Fibroblast of skin of scalp (primary cell): ENCODE data around the gene CDC34.

Source experiments
- DNase-seq: peaks from one replicate; pipeline ENCODE4 v3.0.0-alpha.2; 2013

CDC34 gene

DNA sequence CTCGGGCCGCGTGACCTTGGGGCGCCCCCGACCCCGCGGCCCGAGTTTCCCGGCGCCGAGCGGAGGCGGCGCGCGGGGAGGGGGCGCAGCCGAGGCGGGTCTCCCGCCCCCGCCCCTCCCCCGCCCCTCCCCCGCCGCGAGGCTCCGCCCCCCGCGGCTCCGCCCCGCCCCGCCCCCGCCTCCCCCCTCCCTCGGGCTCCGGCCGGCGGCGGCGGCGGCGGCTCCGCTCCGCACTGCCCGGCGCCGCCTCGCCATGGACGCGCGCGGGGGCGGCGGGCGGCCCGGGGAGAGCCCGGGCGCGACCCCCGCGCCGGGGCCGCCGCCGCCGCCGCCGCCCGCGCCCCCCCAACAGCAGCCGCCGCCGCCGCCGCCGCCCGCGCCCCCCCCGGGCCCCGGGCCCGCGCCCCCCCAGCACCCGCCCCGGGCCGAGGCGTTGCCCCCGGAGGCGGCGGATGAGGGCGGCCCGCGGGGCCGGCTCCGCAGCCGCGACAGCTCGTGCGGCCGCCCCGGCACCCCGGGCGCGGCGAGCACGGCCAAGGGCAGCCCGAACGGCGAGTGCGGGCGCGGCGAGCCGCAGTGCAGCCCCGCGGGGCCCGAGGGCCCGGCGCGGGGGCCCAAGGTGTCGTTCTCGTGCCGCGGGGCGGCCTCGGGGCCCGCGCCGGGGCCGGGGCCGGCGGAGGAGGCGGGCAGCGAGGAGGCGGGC is 58.3 kb downstream of the CDC34 start, which contains the start of gene HCN2:
Gene HCN2, plus strand, starts transcription at position 189 of the 703 bp plus-strand sequence. Its CDS starts 65 bp downstream, at position 254.
- DNase-seq: no peak

DNA sequence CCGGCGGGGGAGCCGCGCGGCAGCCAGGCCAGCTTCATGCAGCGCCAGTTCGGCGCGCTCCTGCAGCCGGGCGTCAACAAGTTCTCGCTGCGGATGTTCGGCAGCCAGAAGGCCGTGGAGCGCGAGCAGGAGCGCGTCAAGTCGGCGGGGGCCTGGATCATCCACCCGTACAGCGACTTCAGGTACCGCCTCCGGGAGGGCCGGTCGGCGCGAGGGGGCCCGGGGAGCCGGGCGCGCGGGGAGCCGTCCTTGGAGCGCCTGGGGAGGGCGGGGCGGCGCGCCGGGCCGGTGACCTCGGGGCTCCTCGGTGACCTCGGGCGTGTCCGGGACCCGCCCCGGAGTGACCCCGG is 58.8 kb downstream of the CDC34 start:
- peak; percentile 34 for DNase-seq

DNA sequence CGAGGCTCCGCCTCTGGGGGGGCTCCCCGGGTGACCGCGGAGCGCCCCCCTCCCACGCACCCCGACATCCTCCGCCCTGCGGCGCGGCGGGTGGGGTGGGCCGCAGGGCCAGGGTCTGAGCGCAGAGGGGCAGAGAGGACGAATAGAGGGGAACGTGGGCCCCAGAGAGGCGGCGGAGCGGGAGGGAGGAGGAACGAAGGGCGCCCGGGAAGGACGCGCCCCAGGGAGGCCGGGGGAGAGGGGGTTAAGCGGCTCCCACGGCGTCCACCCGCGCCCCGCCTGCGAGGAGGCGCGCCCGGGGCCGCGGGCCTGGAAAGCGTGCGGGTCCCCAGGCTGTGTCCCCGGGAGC is 59.2 kb downstream of the CDC34 start:
- DNase-seq: no peak

DNA sequence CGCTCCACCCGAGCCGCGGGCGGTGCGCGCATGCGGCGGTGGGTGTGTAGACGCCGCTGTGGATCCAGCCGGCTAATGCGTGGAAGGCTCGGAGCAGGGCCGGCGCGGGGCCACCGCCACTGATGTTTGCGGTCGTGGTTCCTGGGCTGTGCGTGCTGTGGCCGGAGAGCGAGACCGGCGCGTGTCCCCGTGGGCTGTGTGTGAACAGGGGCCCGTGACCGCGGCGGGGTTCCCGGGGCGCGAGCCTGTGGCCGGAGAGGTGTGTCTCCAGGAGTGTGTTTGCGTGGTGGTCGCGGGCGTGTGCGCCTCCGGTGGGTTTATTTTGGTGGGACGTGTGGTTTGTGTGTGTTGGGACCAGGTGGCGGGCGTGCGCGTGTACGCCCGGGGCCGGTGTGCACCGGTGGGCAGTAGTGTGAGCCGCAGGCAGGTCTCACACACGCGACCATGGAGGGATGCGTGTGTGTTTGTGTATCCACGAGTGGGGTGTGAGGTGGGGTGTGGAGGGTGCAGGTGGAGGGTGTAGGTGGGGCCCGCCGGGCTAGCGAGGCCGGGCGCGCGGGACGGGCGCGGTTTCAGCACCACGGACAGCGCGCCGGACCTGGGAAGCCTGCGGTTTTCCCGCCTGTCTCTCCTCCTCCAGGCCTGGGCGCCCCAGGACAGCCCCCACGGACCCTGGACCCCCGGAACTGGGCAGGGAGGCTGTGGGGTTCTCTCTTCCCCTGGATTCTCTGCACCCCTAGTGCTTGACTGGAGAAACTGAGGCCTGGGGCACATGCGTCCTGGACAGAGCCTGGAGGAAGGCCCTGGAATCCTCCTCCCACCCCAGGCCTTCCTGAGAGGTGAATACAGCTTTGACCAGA is 59.8 kb downstream of the CDC34 start:
- no peak for DNase-seq
